Cerebellar cortex (tissue), 1 donor: Measurements from ENCODE around the gene MX2.
"Not testable (repeated sequence)": the region's sequence is repeated elsewhere in the genome, so short reads cannot be mapped to it uniquely, and the experiment has no call there.

ENCODE experiments used
- DNase-seq: peaks from one replicate; pipeline ENCODE4 v3.0.0-alpha.2; 2015; ENCODE audit warnings: low spot score

MX2 gene

DNA sequence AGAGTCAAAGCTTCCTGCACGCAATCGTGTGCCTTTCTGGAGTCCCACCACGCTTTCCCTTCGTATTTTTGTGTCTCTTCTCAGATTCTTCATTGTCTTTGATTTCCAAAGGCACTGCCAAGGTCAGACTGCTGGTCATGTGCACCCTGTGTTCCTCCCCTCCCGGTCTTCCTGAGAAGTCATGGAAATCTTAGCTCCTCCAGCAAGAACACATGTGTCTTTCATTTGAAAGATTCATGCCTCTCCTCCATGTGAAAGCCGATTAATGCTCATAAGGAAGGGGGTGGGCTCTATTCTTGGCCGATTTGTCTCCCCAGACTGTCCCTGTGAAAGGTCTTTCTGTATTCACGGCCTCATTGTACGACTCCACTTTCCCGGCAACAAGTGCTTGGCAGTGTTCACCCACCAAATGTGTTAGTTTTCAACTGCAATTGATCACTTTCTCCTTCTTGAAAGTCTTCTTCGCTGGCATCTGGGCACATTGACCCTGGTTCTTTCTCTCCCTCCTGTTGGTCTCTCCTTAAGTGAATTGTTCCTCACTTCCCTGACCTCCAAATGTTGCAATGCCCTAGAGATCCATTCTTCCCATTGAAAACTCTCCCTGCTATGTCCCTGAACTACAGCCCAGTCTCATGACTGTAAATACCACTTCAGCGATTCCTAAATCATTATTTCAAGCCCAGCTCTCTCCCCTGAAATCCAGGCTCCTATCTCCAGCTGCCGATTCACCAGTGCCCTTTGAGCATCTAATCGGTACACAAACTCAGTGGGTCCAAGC, 25.4 kb downstream of the MX2 start:
- DNase-seq: no peak

DNA sequence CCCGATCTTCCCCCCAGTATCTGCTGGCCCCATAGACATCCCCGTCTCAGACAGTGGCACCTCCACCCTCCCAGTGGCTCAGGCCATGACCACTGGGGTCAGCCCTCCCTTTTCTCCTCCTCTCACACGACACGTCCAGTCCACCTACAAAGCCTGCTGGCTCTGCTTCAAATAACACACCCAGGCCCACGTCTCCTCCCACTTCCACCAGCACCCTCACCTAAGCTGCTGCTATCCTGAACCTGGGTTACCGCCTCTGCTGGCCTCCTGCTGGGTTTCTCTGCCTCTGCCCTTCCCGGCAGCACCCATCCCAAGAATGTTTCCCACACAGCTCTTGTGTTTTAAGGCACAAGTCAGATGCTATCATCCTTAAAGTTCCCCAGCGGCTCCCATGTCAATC, 26.0 kb downstream of the MX2 start:
- no peak for DNase-seq

DNA sequence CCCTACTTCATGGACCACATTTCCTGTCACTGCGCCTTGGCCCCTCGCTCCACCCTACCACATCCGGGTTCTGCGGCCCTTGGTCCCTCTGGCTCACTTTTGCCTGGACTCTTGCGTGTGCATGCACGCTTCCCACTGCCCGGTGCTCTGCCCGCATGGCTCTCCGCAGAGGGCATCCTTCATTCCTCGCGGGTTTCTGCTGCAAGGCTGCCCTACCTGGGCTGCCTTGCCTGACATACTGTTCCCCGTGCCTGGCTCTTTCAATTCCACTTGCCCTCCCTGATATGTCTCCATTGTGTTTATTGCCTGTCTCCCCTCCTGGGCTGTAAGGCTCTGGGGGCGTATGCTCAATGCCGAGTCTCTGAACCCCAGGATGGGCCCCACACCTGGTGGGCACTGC, 26.4 kb downstream of the MX2 start:
- no peak for DNase-seq

DNA sequence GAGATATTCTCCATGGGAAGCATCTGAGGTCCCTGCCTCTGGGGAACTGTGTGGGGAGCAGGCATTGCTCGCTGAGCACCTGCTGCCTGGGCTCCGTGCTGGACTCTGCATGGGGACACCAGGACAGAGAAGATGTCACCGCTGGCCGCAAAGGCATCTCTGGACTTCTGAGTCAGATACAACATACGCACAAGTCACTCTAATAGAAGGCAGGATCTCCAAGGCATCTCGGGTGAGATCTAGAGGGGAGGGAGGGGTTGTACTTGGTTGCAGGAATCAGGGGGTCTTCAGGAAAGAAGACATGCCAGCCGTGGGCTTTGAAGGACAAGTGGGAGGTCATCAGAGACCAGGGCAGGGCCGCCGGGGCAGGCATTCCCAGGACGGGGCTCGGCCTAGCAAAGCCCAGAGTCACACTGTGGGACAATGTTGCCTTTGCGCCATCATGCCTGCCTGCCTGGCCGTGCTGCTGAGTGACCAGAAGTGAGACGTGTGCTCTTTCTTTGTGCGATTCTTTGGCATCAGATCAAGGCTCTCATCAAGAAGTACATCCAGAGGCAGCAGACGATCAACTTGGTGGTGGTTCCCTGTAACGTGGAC, 28.3 kb downstream of the MX2 start:
- no peak for DNase-seq

DNA sequence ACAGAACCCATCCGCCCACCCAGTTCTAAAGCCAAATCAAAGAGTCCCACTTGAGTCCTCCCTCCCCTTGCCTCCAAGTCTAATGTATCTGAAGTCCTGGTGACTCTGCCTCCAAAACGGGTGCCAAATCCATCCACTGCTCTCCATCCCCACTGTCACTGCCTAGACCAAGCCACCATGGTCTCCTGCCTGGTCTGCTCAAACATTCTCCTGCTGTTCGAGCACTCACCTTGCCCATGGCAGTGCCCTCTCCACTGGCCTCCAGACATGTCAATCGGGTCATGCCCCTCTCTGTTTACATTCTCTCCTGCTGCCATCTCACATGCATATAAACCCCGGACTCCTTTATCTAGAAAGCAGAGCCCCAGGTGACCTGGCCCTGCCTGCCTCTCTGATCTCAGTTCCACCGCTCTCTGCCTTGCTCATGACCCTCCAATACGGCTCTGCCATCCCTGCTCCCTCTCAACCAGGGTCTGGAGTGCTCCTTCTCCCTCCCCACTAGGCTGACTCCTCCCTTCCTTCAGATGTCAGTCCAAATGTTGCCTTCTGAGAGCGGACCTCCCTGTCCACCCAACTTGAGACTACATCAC, 32.1 kb downstream of the MX2 start:
- DNase-seq: no peak

DNA sequence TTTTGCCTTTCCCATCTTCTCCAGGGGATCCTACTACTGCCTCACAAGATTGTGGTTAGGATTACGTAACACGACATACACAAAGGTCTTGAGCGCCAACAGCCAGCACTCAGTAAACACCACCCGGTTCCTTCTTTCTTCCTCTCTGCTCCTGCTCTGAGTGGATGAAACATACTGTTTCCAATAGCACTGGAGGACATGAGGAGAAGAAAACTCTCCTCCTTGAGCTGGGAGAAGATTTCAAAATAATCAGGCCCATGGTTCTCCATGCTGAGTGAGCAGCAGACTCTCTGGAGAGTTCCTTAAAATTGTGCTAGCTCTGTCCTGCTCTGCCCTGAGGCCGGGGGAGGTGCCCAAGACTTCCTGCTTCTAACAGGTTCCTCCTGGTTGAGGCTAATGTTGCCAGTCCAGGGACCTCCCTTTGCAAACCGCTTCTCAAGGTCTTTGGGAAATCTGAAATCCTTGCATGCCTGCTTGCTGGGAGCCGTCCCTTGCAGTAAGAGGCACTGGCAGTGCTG, 34.8 kb downstream of the MX2 start:
- no peak for DNase-seq

DNA sequence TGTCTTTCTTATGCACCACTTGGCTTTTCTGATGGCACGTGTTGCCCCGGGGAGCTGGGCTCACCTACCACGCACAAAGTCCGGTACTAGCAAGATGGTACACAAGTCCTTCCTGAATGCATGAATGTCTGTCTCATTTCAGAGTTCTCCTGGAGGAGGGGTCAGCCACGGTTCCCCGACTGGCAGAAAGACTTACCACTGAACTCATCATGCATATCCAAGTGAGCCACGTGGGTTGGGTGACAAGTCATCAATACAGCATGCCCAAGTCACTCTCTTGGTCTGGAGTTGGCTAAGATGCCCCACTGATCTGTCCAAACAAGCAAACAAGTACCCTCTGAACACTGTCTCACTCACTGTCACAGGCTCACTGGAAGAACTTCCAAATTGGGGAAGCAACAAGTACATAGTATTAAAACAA, 35.7 kb downstream of the MX2 start:
- DNase-seq: no peak

DNA sequence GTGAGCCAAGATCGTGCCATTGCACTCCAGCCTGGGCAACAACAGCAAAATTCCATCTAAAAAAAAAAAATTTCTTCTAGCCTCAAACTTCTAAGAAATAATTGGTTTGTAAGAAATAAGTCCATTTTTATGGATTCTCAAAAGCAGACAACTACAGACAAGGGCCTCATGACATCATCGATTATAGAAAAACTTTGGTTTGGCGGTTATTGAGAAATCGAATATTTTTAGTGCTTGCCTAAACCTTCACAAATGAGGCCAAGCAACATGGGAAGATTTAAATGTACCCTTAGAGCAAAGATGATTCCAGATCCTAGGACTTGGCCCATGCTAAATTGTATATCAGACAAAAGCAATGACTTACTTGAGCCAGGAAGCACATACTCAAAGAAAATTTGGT, 36.4 kb downstream of the MX2 start:
- DNase-seq: no peak

DNA sequence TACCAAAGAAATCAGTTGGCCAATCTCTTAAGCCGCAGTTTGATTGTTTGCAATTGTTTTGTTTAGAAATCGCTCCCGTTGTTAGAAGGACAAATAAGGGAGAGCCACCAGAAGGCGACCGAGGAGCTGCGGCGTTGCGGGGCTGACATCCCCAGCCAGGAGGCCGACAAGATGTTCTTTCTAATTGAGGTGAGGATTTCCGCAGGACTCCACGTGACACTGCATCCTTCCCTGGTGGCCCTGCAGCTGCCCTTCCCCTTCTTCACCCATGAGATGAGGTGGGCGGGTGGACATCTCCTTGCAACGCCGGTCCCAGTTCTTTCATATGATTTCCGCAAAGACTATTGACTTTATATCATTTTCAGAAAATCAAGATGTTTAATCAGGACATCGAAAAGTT, 37.0 kb downstream of the MX2 start:
- DNase-seq: no peak

DNA sequence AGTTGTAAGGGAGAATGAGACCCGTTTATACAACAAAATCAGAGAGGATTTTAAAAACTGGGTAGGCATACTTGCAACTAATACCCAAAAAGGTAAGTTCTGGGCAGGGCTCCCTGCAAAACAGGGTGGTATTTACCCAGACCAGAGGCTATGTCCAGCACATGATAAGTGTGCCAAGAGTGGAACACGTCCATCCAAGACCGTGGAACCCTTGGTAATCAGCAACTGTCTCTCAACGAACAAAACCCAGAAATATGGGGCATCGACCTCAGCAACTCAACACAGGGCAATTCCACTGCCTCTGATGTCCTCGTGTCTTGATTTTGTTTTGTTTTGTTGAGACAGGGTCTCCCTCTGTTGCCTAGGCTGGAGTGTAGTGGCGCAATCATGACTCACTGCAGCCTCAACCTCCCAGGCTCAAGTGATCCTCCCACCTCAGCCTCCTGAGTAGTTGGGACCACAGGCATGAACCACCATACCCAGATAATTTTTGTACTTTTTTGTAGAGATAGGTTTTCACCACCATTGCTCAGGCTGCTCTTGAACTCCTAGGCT, 37.5 kb downstream of the MX2 start:
- DNase-seq: no peak

DNA sequence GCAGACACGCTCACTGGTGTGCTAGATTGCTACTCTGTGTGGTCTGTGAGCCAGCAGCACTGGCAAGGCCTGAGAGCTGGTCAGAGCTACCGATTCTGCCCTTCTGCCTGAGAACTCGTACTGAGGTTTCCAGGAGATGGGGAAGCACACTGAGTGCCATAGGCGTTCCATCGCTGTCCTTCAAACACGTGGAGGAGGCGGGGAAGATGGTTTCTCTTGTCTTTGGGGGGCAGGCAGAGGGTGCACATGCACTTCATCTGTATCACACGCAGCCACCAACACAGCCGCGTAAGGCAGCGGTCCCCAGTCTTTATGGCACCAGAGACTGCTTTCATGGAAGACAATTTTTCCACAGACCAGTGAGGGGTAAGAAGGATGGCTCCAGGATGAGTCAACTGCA, 40.4 kb downstream of the MX2 start:
- DNase-seq: no peak

DNA sequence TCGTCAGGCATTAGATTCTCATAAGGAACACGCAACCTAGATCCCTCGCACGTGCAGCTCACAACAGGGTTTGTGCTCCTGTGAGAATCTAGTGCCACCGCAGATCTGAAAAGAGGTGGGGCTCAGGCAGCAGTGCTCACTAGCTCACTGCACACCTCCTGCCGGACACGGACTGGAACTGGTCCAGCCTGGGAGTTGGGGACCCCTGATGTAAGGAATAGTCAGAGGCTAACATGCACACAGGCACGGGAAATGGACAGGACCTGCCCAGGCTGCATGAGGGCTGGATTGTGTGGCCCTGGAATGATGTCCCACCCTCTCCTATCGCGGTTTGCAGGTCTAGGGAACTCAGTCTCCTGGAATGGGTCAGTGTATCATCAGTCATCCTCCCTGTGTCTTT, 41.0 kb downstream of the MX2 start:
- DNase-seq: no peak

DNA sequence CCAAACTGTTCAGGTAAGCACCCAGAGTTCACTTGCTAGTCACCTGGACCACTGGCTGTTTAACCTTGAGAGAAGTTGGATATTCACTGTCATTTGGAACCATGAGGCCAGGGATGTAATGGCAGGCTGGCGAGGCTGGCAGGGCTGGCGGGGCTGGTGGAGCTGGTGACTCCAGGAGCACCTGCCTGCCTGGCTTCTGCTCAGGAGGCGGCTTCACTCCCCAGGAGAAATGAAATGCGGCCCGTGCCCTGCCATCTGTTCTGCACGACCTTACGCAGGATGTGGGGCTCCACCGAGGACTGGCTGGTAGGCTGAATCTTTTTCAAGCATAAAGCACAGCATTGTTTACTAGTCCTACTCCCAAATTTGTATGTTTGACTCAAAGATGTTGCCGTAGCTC, 41.5 kb downstream of the MX2 start:
- DNase-seq: peak; percentile 54

DNA sequence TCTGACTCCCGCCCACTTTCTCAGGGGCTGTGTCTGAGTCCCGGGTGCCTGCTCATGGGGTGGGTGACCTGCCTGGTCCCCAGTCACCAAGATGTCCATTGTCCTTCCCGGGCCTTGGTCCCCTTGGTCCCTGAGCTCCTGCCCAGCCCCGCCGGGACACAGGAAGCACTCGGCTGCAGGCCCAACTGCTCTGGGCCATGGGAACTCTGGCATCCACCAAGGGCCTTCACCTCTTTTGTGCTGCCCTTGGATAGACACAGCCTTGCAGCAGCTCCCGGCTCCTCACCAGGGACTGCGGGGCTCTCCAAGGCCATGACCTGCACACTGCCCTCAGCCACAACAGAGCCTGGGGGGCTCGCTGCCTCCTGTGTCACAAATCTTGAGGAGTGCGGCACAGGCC, 42.1 kb downstream of the MX2 start:
- no peak for DNase-seq

DNA sequence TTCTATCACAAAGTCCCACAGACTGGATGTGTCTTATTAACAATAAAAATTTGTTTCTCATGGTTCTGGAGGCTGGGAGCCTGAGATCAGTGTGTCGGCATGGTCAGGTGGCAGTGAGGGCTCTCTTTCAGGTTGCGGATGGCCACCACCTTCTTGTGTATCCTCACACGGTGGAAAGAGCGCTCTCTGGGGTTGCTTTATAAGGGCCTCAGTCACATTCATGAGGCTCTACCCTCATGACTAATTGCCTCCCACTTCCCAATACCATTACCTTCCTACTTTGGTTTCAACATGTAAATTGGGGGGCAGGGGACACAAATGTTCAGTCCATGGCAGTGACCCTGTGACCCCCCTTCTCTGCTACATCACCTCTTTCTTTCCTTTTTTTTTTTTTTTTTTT, 43.5 kb downstream of the MX2 start:
- DNase-seq: no peak

DNA sequence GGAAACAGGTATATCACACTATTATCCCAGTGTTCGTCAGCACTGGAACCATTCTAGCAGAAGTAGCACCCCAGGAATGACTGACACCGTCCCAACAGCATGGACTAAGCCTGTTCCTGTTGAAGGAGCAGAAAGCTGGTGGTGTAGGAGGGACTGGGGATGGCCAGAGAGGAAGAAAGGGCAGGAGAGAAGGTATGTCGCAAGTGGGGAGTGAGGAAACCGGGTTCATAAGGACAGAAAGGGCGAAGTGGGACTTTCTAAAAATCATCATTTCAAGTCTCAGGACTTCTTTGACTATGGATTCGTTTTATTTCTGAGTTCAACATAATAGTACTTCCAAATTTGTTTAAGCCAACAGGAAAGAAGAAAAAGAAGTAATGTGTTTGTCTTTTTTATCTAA, 44.5 kb downstream of the MX2 start:
- no peak for DNase-seq

DNA sequence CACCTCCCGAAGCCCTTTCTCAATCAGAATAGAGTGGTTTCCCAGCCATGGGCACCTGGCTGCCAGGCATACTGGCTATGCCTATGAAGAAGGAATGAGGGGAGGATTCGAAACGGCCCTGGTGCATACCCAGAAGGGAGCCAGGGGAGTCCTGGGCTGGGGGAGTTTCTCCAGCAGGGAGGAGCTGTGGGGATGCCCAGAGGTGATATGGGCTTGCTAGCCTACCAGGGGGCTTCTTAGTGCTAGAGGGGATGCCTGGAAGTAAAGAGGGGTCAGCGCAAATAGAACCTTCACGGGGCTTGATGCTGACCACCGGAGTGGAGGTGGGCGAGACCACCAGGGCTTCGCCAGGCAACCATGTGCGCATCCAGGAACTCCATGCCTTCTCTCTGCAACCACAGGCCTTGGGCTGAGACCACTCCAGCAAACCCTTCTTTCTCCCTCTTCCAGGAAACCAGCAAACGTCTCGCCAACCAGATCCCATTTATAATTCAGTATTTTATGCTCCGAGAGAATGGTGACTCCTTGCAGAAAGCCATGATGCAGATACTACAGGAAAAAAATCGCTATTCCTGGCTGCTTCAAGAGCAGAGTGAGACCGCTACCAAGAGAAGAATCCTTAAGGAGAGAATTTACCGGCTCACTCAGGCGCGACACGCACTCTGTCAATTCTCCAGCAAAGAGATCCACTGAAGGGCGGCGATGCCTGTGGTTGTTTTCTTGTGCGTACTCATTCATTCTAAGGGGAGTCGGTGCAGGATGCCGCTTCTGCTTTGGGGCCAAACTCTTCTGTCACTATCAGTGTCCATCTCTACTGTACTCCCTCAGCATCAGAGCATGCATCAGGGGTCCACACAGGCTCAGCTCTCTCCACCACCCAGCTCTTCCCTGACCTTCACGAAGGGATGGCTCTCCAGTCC, 46.0 kb downstream of the MX2 start:
- DNase-seq: no peak

DNA sequence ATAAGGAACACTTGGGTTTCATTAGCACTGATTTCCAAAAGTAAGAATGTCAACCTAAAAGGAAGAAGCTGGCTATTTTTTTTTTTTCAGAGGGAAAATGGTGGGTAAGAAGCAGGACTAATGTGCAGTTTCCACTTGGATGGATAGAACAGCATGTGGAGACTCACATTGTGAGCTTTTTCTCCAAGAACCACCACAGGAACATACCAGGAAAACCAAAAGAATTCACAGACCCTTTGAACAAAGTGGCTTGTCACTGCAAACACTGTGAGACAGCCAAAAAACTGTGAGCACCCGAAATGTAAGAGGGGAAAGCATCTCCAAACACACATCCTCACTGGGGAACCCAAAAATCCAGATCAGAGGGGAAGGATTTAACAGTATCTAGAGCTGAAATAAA, 48.5 kb downstream of the MX2 start:
- no peak for DNase-seq

DNA sequence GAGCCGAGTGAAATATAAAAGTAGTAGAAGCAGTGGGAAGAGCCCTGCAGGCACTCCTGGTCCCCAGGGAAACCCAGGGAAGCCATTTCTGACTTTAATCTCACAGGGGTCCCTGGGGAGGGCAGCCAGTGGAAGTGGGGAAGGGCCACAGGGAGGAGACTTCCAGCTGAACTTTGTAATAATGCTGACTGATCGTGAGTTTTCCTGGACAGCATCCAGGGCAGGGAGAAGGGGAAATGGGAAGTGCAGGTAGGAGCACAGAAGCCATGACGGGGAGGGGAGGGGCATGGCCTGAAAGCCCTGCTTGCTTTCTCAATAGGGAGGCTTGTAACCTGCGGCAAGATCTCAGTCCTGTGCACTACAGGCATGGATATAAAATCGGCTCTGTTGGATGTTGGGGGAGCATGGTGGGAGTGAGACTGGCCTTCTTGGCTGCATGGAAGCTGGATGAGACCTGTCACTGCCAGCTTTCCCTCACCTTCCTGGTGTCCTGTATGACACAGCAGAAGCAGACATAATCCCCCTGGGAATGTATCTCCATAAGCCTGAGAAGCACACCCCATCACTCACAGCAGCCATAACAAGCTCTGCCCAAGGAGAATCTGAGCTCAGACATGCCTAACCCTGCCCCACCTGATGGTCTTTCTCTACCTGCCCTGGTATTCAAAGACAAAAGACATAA, 49.1 kb downstream of the MX2 start:
- no peak for DNase-seq

DNA sequence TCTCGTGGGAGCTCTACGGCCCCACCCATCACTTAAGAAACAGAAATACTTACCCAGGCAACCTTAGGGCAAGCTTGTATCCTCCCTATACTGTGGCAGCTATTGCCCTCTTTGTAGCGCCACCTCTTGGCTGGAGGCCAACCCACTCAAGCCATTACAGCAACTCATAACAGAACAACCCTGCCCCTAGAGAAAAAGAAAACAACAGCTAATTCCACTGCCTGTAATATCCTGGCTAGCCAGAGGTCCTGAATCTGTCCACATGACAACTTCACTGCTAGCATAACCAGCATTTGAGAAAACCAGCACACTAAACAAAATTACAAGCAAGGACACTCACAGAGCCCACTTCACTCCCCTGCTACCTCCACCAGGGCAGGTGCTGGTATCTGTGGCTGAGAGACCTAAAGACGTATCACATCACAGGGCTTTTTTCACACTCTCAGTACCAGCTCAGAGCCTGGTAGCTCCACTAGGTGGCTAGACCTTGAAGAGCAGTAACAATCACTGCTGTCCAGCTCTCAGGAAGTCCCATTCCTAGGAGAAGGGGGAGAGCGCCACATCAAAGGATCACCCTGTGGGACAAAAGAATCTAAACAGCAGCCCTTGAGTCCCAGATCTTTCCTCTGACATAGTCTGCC, 49.7 kb downstream of the MX2 start:
- no peak for DNase-seq

DNA sequence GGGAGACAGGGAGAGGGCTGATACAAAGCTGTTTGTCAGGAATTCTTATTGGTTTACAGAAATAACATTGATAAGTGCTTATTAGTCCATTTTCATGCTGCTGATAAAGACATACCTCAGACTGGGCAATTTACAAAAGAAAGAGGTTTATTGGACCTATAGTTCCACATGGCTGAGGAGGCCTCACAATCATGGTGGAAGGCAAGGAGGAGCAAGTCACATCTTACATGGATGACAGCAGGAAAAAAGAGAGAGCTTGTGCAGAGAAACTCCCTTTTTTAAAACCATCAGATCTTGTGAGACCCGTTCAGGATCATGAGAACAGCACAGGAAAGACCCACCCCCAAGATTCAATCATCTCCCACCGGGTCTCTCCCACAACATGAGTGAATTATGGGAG, 55.7 kb downstream of the MX2 start:
- DNase-seq: not testable (repeated sequence)
